Ramos (cell line): ENCODE measurements around the gene HOXA11.

ENCODE experiments used
- in situ Hi-C: fragments of 300-500 bp; cut with MboI; formaldehyde crosslinking; loops from one replicate; pipeline ENCODE4 v1.14.3; 2022; ENCODE audit warnings: low sequenced_read_pairs; ENCODE audit not compliant: unreplicated experiment

HOXA11 gene

DNA sequence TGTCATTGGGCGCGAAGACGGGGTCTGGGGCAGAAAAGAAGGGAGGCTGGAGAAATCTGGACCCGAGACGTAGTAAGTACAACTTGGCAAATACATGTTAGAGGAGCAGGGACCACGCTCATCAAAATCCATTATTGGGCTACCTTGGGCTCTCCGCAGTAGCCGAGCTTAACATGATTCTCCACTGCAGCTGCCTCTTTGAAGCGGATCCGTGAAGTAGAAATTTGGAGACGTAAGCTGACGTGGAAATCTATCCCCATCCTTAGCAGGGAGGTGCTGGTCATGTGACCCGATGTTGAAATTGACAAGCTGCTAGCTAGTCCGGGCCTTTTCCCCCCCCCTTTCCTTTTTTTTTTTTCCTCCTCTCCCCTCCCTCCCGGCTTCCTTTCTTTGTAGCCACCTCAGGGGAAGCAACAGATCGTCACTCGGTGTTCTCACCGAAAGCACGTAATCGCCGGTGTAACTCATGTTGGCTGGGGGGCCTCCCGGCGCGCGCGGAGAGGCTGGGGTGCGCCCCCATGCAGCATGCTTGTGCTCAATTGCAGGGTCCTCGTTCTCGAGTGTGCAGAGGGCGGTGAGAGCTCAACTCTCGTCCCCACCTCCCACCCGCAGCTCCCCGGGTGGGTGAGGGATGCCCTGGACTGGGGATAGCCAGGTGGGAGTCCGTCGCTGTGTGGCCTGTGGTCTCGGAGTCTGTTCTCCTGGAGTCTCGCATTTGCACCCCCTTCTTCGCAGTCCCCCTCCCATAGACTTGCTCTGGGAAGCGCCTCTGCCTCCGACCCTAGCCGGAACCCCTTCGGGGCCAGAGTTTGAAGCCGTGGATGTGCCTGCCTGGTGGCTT is at the start of gene HOXA11:
Gene HOXA11, minus strand, starts transcription at position 220 of the 841 bp plus-strand sequence. Its CDS starts 88 bp downstream, at position 132.
- in situ Hi-C loops: no loop called here

- in situ Hi-C loops: no loop called here
Observed at GRCh38 chr7:27229448-27229847, 44.4 kb upstream of the HOXA11 start.

GRCh38 chr7:27224983-27225934 is 40.2 kb upstream of the HOXA11 start:
- in situ Hi-C loops: loop anchor here (25.0 kb wide), 3 partner anchors 337 to 687 kb away; no protein-coding TSS in a partner anchor

DNA sequence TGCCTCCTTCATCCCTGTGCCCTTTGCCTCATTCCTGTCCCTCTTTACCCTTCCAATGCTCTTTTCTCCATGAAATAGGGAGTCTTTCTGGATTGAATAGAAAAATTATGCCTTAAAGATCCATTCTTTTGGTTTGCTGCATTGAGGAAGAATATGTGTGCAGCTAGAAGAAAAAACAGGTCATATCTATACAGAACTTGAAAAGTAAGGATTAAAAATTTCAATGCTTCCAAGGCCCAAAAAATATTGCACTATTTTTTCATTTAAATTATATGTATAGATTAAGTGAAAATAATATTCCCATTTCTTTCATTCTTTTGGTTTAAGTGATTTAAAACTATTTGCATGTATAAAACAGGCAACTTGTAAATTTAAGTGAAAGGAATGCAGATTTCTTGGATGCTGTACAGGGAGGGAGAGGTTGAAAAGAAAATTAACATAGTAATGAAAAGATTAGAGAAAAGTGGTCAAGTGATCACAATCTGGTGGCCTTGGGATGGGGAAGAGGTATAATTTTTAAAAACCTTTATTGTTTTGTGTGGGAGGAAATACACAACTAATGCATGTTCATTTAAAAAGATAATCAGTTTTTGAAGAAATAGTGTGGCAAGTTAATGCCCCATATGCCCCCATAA is 39.0 kb upstream of the HOXA11 start:
- in situ Hi-C loops: loop anchor here (25.0 kb wide), 3 partner anchors 338 to 688 kb away; no protein-coding TSS in a partner anchor

DNA sequence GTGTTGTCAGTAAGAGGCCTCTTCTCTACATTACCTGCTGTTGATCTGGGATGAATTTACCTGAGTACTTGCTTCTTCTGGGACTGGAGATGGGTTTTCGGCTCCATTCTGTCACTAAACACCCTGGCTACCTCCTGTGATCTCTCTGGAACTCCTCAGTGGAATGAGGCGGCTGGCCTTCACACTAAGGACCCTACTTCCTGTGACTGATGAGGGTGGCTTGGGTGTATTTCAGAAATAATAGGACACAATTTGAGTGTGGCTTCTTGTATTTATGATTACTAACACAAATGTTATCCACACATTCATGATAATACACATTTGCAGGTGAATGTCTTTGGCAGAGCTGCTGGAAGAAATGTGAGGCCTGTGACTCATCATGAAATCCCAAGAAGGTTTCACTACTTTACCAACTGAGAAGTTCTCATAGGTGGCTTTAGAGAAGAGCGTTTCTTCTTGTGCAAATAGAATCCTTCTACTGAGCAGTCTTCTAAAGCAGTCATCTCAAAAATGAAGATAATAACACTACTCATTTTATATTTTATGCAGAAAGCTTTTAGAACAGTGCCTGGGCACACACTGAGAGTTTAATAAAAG is 36.3 kb upstream of the HOXA11 start:
- in situ Hi-C loops: loop anchor here (25.0 kb wide), 3 partner anchors 341 to 691 kb away; no protein-coding TSS in a partner anchor

- in situ Hi-C loops: loop anchor here (25.0 kb wide), 3 partner anchors 342 to 692 kb away; no protein-coding TSS in a partner anchor
Observed at GRCh38 chr7:27220440-27220955, 35.5 kb upstream of the HOXA11 start.

DNA sequence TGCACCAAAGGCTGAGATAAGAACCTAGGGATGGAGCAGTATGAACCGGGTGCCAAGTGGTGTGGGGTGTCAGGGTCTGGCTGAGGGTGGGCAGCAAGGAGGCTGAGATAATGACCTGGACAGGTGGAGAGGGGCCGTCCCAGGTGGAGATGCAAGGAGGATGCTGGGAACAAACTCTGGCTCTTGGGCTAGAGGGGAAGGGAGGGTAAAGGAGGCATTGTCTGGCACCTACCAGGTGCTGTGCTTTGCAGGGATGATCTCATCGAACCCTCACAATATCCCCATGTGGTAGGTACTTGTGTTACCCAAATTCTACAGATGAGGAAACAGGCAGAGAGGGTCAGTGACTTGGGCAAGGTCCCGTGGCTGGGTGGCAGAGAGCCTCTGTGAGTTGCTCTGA is 34.8 kb upstream of the HOXA11 start:
- in situ Hi-C loops: loop anchor here (25.0 kb wide), 3 partner anchors 342 to 692 kb away; no protein-coding TSS in a partner anchor

DNA sequence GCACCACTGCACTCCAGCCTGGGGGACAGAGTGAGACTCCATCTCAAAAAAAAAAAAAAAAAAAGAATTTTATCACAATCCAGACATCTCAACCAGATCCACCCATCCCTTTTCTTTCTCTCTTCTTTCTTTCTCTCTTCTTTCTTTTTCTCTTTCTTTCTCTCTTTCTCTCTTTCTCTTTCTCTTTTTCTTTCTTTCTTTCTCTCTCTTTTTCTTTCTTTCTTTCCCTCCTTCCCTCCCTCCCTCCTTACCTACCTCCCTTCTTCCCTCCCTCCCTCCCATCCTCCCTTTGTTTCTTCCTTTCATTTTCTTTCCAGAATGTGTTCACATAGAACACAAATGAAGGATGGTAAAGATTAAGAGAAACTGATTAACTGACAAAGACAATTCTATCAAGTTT is 32.9 kb upstream of the HOXA11 start:
- in situ Hi-C loops: loop anchor here (25.0 kb wide), 3 partner anchors 344 to 694 kb away; no protein-coding TSS in a partner anchor

DNA sequence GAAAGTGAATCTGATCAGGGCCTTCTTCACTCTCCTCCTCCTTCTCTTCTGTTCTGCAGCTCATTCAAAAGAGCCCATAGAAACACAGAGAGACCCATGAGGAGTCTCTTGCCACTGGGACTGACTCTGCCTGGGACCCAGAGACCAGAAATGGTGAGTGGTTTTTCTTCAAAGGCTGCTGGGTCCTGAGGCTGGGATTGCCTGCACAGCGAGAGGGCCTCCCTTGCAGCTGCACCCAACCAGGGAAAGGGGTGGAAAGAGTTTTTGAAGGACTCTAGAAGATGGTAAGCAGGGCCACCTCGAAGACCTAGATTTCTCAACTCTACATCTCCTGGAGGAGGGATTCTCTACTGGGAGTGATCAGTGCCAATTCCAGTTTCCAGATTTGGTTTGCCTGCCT is 30.3 kb upstream of the HOXA11 start:
- in situ Hi-C loops: loop anchor here (25.0 kb wide), 3 partner anchors 347 to 697 kb away; no protein-coding TSS in a partner anchor

- in situ Hi-C loops: loop anchor here (25.0 kb wide), 3 partner anchors 348 to 698 kb away; no protein-coding TSS in a partner anchor
Observed at GRCh38 chr7:27214239-27214950, 29.4 kb upstream of the HOXA11 start.

- in situ Hi-C loops: loop anchor here (25.0 kb wide), 3 partner anchors 349 to 699 kb away; no protein-coding TSS in a partner anchor
Observed at GRCh38 chr7:27213433-27214238, 28.6 kb upstream of the HOXA11 start.

GRCh38 chr7:27212497-27213432 is 27.7 kb upstream of the HOXA11 start:
- in situ Hi-C loops: loop anchor here (25.0 kb wide), 3 partner anchors 350 to 700 kb away; no protein-coding TSS in a partner anchor

- in situ Hi-C loops: loop anchor here (25.0 kb wide), 3 partner anchors 351 to 701 kb away; no protein-coding TSS in a partner anchor
Observed at GRCh38 chr7:27211764-27212204, 26.8 kb upstream of the HOXA11 start.

DNA sequence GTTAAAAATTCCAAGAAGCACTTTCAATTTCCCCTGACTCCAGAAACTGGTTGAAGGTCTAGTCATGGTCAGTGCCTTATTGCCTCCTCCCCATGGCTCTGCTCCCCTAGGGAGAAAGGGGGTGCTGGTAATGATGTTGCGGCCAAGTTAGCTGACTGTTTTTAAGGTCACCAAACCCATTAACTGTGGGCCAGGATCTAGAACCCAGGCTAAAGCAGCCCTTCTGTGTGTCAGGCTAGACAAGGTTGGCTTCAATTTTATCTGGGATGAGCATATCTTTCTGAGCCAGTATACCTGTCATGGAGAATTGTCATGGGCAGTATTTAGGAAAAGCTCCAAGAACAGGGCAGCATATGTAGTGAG is 26.0 kb upstream of the HOXA11 start:
- in situ Hi-C loops: loop anchor here (25.0 kb wide), 3 partner anchors 351 to 701 kb away; no protein-coding TSS in a partner anchor

DNA sequence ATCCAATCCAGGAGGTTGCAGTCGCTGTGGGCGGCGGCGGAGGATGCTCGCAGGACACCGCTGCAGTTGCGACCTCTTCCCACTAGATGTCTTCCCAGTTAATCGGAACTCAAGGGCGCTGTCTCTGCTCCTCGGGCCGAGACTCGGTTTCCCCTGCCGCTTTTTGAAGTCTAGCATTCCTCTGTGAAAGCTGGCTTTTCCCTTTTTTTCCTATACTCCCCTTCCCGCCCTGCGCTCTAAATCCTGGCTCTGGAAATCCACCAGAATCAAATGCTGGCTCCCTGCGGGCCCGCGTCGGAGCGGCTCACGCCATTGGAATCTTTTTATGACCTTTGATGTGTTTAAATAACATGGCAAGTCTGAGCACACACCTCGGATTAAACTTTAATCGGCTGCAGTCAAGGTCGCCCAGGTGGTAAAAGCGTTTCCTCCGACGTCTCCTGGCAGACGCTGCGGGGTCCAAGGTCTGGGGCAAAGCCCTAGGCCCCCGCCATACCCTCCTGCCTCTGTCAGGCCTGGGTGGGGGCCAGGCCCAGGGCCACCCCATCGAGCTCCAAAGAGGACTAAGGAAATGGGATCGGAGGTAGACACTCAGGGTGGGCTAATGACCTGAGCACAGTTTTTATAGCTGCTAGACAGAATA is 25.5 kb upstream of the HOXA11 start:
- in situ Hi-C loops: loop anchor here (25.0 kb wide), 3 partner anchors 352 to 702 kb away; no protein-coding TSS in a partner anchor

GRCh38 chr7:27209933-27210440 is 25.0 kb upstream of the HOXA11 start:
- in situ Hi-C loops: loop anchor here (10.0 to 25.0 kb wide), 4 partner anchors 352 to 805 kb away; no protein-coding TSS in a partner anchor
